Thoracic aorta (tissue), 2 donors: ENCODE measurements around the gene IFIT5. TPM values are rescaled to one million over a fixed set of nuclear protein-coding genes. Genes with fewer than 3 reads are reported as not detected.
"Not testable (repeated sequence)": the region's sequence is repeated elsewhere in the genome, so short reads cannot be mapped to it uniquely, and the experiment has no call there.

Experiments used
- ATAC-seq: fragments of 150-250 bp; one replicate; pipeline ENCODE4 v1.8.0; 2017; ENCODE audit warnings: low read depth; ENCODE audit not compliant: insufficient number of reproducible peaks, low FRiP score
- DNase-seq: peaks from one replicate; pipeline ENCODE4 v3.0.0-alpha.2; 2020; ENCODE audit warnings: low spot score
- H3K27ac ChIP-seq, 2 donors: fragments of 200-600 bp; sonication (generic); 1 replicate in 1 of 2; 2 replicates in 1 of 2; pipeline ENCODE4 v1.5.1; 2016; ENCODE audit warnings: mild to moderate bottlenecking in 2 of 2, moderate library complexity in 2 of 2
- H3K27me3 ChIP-seq: fragments of 200-600 bp; sonication (generic); replicated peaks from 2 replicates; pipeline ENCODE4 v1.6.0; 2016; ENCODE audit warnings: mild to moderate bottlenecking; ENCODE audit not compliant: insufficient read depth
- H3K36me3 ChIP-seq: fragments of 200-600 bp; sonication (generic); one replicate; pipeline ENCODE4 v1.5.1; 2016
- H3K4me1 ChIP-seq, 2 donors: fragments of 200-600 bp; sonication (generic); 1 replicate in 1 of 2; 2 replicates in 1 of 2; pipeline versions ENCODE4 v1.5.1 to v1.6.0; 2016; ENCODE audit warnings: low read depth in 2 of 2, mild to moderate bottlenecking in 1 of 2; ENCODE audit not compliant: control insufficient read depth in 1 of 2
- H3K4me3 ChIP-seq: fragments of 200-600 bp; sonication (generic); 2 replicates; pipeline ENCODE4 v1.5.1; 2016; ENCODE audit warnings: mild to moderate bottlenecking
- H3K9me3 ChIP-seq: fragments of 200-600 bp; sonication (generic); 2 replicates; pipeline ENCODE4 v1.5.1; 2016
- total RNA-seq, 2 donors: library from RNA; depleted of rRNA; stranded (reverse); fragments of >200 nt; gene quantifications; one replicate each; pipeline versions ENCODE4 v1.1.0 to v1.2.3, GENCODE V29; 2016
- TF ChIP-seq, protein P1 (sequence below): fragments of 200-600 bp; sonication (generic); IDR thresholded peaks from one replicate; pipeline ENCODE4 v1.5.1; 2019; ENCODE audit warnings: antibody characterized with exemption

Gene IFIT5
- total RNA-seq, 2 donors from 2014 or later = 19.5 to 24.8 TPM

DNA sequence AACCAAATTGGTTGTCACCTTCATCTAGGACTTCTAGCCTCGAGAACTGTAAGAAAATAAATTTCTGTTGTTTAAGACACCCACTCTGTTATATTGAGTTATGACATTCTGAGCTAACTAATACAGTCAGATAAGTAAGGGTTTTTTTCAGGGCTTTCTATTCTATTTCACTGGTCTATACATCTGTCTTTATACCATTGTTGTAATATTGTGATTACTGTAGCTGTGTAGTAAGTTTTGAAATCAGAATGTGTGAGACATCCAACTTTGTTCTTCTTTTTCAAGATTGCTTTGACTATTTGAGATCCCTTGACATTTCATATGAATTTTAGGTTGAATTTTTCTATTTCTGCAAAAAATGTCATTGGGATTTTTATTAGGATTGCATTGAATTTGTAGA, 14.4 kb upstream of the IFIT5 start:
- ATAC-seq = no peak
- TF ChIP-seq, protein P1, sequence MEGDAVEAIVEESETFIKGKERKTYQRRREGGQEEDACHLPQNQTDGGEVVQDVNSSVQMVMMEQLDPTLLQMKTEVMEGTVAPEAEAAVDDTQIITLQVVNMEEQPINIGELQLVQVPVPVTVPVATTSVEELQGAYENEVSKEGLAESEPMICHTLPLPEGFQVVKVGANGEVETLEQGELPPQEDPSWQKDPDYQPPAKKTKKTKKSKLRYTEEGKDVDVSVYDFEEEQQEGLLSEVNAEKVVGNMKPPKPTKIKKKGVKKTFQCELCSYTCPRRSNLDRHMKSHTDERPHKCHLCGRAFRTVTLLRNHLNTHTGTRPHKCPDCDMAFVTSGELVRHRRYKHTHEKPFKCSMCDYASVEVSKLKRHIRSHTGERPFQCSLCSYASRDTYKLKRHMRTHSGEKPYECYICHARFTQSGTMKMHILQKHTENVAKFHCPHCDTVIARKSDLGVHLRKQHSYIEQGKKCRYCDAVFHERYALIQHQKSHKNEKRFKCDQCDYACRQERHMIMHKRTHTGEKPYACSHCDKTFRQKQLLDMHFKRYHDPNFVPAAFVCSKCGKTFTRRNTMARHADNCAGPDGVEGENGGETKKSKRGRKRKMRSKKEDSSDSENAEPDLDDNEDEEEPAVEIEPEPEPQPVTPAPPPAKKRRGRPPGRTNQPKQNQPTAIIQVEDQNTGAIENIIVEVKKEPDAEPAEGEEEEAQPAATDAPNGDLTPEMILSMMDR = no peak
- Histone ChIP-seq H3K36me3 (peaks cover 5% of the 10 kb centered on the region), H3K27me3 (no peaks in the 10 kb centered on the region), H3K4me3 (no peak overlapping the region), H3K4me1 (peaks cover 0 to 7% of the 10 kb centered on the region in 2 donors), H3K9me3 (no peaks in the 10 kb centered on the region), H3K27ac (no peak overlapping the region)
- no peak for DNase-seq

DNA sequence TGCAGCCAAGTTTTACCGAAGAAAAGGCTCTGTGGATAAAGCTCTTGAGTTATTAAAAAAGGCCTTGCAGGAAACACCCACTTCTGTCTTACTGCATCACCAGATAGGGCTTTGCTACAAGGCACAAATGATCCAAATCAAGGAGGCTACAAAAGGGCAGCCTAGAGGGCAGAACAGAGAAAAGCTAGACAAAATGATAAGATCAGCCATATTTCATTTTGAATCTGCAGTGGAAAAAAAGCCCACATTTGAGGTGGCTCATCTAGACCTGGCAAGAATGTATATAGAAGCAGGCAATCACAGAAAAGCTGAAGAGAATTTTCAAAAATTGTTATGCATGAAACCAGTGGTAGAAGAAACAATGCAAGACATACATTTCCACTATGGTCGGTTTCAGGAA, 11.3 kb upstream of the IFIT5 start:
- TF ChIP-seq, protein P1 = no peak
- H3K36me3 ChIP-seq = peaks cover 5% of the 10 kb centered on the region
- no peak for DNase-seq
- ATAC-seq = no peak
- H3K9me3 ChIP-seq = no peaks in the 10 kb centered on the region
- H3K4me3 ChIP-seq = no peak overlapping the region
- H3K27me3 ChIP-seq = no peaks in the 10 kb centered on the region
- H3K27ac ChIP-seq = no peak overlapping the region
- H3K4me1 ChIP-seq = no peaks in the 10 kb centered on the region

- ATAC-seq (no peak), DNase-seq (no peak)
- H3K27ac ChIP-seq = no peak overlapping the region
- H3K9me3 ChIP-seq = no peaks in the 10 kb centered on the region
- no peaks in the 10 kb centered on the region for H3K4me1 ChIP-seq
- no peaks in the 10 kb centered on the region for H3K27me3 ChIP-seq
- peaks cover 5% of the 10 kb centered on the region for H3K36me3 ChIP-seq
- no peak overlapping the region for H3K4me3 ChIP-seq
- TF ChIP-seq, protein P1 = no peak
Observed at GRCh38 chr10:89404104-89405047, 10.0 kb upstream of the IFIT5 start.

DNA sequence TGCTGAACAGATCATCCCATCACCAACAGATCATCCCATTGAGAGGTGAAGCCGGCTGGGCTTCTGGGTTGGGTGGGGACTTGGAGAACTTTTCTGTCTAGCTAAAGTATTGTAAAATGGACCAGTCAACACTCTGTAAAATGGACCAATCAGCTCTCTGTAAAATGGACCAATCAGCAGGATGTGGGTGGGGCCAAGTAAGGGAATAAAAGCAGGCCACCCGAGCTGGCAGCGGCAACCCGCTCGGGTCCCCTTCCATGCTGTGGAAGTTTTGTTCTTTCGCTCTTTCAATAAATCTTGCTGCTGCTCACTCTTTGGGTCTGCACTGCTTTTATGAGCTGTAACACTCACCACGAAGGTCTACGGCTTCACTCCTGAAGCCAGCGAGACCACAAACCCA, 8.2 kb upstream of the IFIT5 start:
- not testable (repeated sequence) for H3K9me3 ChIP-seq, H3K4me3 ChIP-seq, ATAC-seq, DNase-seq, H3K36me3 ChIP-seq, H3K27ac ChIP-seq, H3K4me1 ChIP-seq, H3K27me3 ChIP-seq

GRCh38 chr10:89407792-89408191, 6.6 kb upstream of the IFIT5 start:
- H3K4me3 ChIP-seq, H3K9me3 ChIP-seq, DNase-seq, H3K27ac ChIP-seq, H3K4me1 ChIP-seq, ATAC-seq, H3K27me3 ChIP-seq, H3K36me3 ChIP-seq: not testable (repeated sequence)

DNA sequence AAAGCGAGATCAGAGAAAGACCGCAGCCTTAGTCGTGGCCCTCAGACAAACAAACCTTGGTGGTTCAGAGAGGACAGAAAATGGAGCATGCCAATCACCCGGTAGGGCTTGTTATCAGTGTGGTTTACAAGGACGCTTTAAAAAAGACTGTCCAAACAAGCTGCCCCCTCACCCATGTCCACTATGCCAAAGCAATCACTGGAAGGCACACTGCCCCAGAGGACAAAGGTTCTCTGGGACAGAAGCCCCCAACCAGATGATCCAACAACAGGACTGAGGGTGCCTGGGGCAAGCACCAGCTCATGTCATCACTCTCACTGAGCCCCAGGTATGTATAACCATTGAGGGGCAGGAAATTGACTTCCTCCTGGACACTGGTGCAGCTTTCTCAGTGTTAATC, 5.1 kb upstream of the IFIT5 start:
- H3K36me3 ChIP-seq, H3K4me3 ChIP-seq, H3K4me1 ChIP-seq, H3K27ac ChIP-seq, DNase-seq, ATAC-seq, H3K9me3 ChIP-seq, H3K27me3 ChIP-seq: not testable (repeated sequence)

DNA sequence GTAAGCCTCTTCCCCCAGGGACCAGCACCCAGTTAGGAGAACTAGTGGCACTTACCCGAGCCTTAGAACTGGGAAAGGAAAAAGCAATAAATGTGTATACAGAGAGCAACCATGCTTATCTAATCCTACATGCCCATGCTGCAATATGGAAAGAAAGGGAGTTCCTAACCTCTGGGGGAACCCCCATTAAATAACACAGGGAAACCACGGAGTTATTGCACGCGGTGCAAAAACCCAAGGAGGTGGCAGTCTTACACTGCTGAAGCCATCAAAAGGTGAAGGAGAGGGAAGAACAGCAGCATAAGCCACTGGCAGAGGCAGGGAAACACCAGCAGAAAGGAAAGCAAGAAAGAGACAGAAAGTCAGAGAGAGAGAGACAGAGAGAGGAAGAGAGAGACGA, 3.8 kb upstream of the IFIT5 start:
- ATAC-seq, H3K4me1 ChIP-seq, H3K27ac ChIP-seq, H3K4me3 ChIP-seq, DNase-seq, H3K27me3 ChIP-seq, H3K9me3 ChIP-seq, H3K36me3 ChIP-seq: not testable (repeated sequence)

- not testable (repeated sequence) for DNase-seq, H3K27ac ChIP-seq, H3K27me3 ChIP-seq, H3K36me3 ChIP-seq, ATAC-seq, H3K4me3 ChIP-seq, H3K9me3 ChIP-seq
- H3K4me1 ChIP-seq = peaks cover 0 to 15% of the 10 kb centered on the region in 2 donors
Observed at GRCh38 chr10:89411135-89411534, 3.2 kb upstream of the IFIT5 start.

- not testable (repeated sequence) for H3K27me3 ChIP-seq, H3K27ac ChIP-seq, H3K9me3 ChIP-seq, H3K36me3 ChIP-seq, H3K4me3 ChIP-seq, ATAC-seq, DNase-seq
- peaks cover 3 to 21% of the 10 kb centered on the region in 2 donors for H3K4me1 ChIP-seq
Observed at GRCh38 chr10:89412276-89412675, 2.1 kb upstream of the IFIT5 start.
